PC-9 (cell line): ENCODE results near the gene MAMSTR.

Experiments
- CTCF ChIP-seq: fragments of 200-600 bp; sonication (generic); conservative IDR thresholded peaks from 2 replicates; pipeline ENCODE4 v1.6.1; 2017; ENCODE audit warnings: mixed run types, antibody characterized with exemption, mild to moderate bottlenecking, moderate library complexity
- EZH2 ChIP-seq: fragments of 200-600 bp; sonication (generic); IDR thresholded peaks from 2 replicates; pipeline ENCODE4 v1.8.0; 2017; ENCODE audit warnings: antibody characterized with exemption, low read depth

- TF ChIP-seq CTCF (no peak), EZH2 (no peak)
Observed at GRCh38 chr19:48745208-48745995, 25.9 kb upstream of the MAMSTR start.
